T-cell (primary cell): ENCODE data around the gene CUL1. TPM values are rescaled to one million over a fixed set of nuclear protein-coding genes. Genes with fewer than 3 reads are reported as not detected.
A peak's percentile ranks its signal among the peaks of the same experiment; 100 is the strongest.
"Not testable (repeated sequence)": the region's sequence is repeated elsewhere in the genome, so short reads cannot be mapped to it uniquely, and the experiment has no call there.

Source experiments
- ATAC-seq, 4 experiments: fragments of 200-7000 bp in 3 of 4; fragments of 150-1000 bp in 1 of 4; cut with Tn5 transposase; replicated peaks in 1 of 4; 1 replicate in 3 of 4; 2 replicates in 1 of 4; pipeline ENCODE4 v1.10.0; 2021; ENCODE audit warnings: moderate library complexity in 3 of 4, mild to moderate bottlenecking in 2 of 4, moderate number of reproducible peaks in 1 of 4
- CTCF ChIA-PET, 2 donors: fragments of 300-600 bp; sonication (Branson Sonifier 250); formaldehyde crosslinking; loops; one replicate each; lab custom pipeline; 2022; ENCODE audit warnings: antibody characterized with exemption in 2 of 2; lab: Charles Lee
- POLR2A ChIA-PET, 2 donors: fragments of 300-600 bp; sonication (Branson Sonifier 250); formaldehyde crosslinking; loops; one replicate each; lab custom pipeline; 2022; ENCODE audit warnings: antibody characterized with exemption in 2 of 2; lab: Charles Lee
- DNase-seq, 35 experiments: peaks; one replicate each; pipeline versions ENCODE4 v3.0.0 to v3.0.0-alpha.2; 2013 to 2023
- H3K27ac ChIP-seq: one replicate; pipeline ENCODE4 v1.5.1; 2013; ENCODE audit warnings: low read length
- H3K27me3 ChIP-seq, 2 experiments: replicated peaks in 1 of 2; 1 replicate in 1 of 2; 2 replicates in 1 of 2; pipeline versions ENCODE4 v1.6.1 to v1.7.0; 2013; ENCODE audit warnings: low read length in 1 of 2, mixed read lengths in 1 of 2; ENCODE audit not compliant: control insufficient read depth in 2 of 2, insufficient read depth in 2 of 2; ENCODE audit errors: extremely low read depth in 1 of 2
- H3K36me3 ChIP-seq, 2 donors: 1 replicate in 1 of 2; 2 replicates in 1 of 2; pipeline versions ENCODE4 v1.6.1 to v1.7.0; 2013; ENCODE audit warnings: low read length in 1 of 2; ENCODE audit not compliant: control insufficient read depth in 2 of 2, insufficient read depth in 1 of 2; ENCODE audit errors: extremely low read depth in 1 of 2
- H3K4me1 ChIP-seq, 2 experiments: 1 replicate in 1 of 2; 2 replicates in 1 of 2; pipeline versions ENCODE4 v1.6.1 to v1.7.0; 2013; ENCODE audit warnings: low read length in 2 of 2, mixed read lengths in 1 of 2; ENCODE audit not compliant: insufficient read depth in 2 of 2, control insufficient read depth in 1 of 2; ENCODE audit errors: extremely low read depth in 1 of 2
- H3K4me3 ChIP-seq, 2 donors: 1 replicate in 1 of 2; 2 replicates in 1 of 2; pipeline versions ENCODE4 v1.5.1 to v1.7.0; 2013; ENCODE audit warnings: mild to moderate bottlenecking in 2 of 2, low read length in 1 of 2, moderate library complexity in 1 of 2; ENCODE audit not compliant: control insufficient read depth in 1 of 2; ENCODE audit errors: extremely low read depth in 1 of 2
- H3K9me3 ChIP-seq: 2 replicates; pipeline ENCODE4 v1.7.0; 2013
- H3K27ac Mint-ChIP-seq, 2 donors: one replicate each; pipeline ENCODE4 v1.8.0; 2020 to 2021; ENCODE audit warnings: mild to moderate bottlenecking in 2 of 2, mixed read lengths in 2 of 2
- H3K27me3 Mint-ChIP-seq, 2 donors: one replicate each; pipeline ENCODE4 v1.8.0; 2021 to 2022; ENCODE audit warnings: mixed read lengths in 2 of 2
- H3K36me3 Mint-ChIP-seq: one replicate; pipeline ENCODE4 v1.8.0; 2021; ENCODE audit warnings: mixed read lengths
- H3K4me1 Mint-ChIP-seq, 3 donors: one replicate each; pipeline ENCODE4 v1.8.0; 2020 to 2022; ENCODE audit warnings: mixed read lengths in 3 of 3, mild to moderate bottlenecking in 1 of 3
- H3K4me3 Mint-ChIP-seq, 3 donors: one replicate each; pipeline ENCODE4 v1.8.0; 2020 to 2022; ENCODE audit warnings: mild to moderate bottlenecking in 3 of 3, mixed read lengths in 3 of 3, moderate library complexity in 3 of 3
- H3K9me3 Mint-ChIP-seq, 3 donors: one replicate each; pipeline ENCODE4 v1.8.0; 2020 to 2022; ENCODE audit warnings: mixed read lengths in 3 of 3
- WGBS: methylation state at CpG from one replicate; pipeline ENCODE4 v1.1.5; 2013; ENCODE audit warnings: missing lambda C conversion rate; ENCODE audit not compliant: insufficient coverage; 5-methylcytosine and 5-hydroxymethylcytosine counted together
- total RNA-seq, 35 experiments: library from RNA in 6 of 35; stranded (reverse) in 6 of 35; fragments of 120-200 nt in 1 of 35; gene quantifications; one replicate each; pipeline versions ENCODE4 v1.2.1 to v1.2.4 and lab custom pipeline; 2013 to 2026

CUL1 gene
- total RNA-seq, 5 donors from 2014 or later (not counting 1 experiment from before 2014, with no cell fraction given): 42.3 to 53.7 (median 49.9) TPM

GRCh38 chr7:148709014-148709413, 10.3 kb downstream of the CUL1 start:
- Mint-ChIP-seq H3K36me3 (no peaks in the 10 kb centered on the region), H3K4me1 (peaks cover 89 to 94% (median 93%) of the 10 kb centered on the region in 3 donors), H3K27ac (no peak overlapping the region), H3K27me3 (no peaks in the 10 kb centered on the region), H3K9me3 (no peaks in the 10 kb centered on the region), H3K4me3 (peak overlapping the region in 1 of 3 donors; percentile 53)
- ChIA-PET CTCF (no interaction called here), POLR2A (interaction anchor here in 1 of 2 donors (0.9 kb wide), 1 partner anchor 10 kb away, joined by 4 read pairs; the partner anchor contains the start of gene CUL1)
- Histone ChIP-seq H3K4me1 (peaks cover 10 to 35% of the 10 kb centered on the region in 2 experiments), H3K27ac (no peak overlapping the region), H3K36me3 (no peaks in the 10 kb centered on the region), H3K27me3 (no peaks in the 10 kb centered on the region), H3K9me3 (no peaks in the 10 kb centered on the region), H3K4me3 (no peak overlapping the region)
- WGBS: no CpG with 5 or more reads among the region's 6 CpGs
- no peak for ATAC-seq
- DNase-seq: no peak

- POLR2A ChIA-PET: interaction anchor here in 1 of 2 donors (1.2 kb wide), 1 partner anchor 11 kb away, joined by 3 read pairs; the partner anchor contains the start of gene CUL1
- Mint-ChIP-seq H3K4me1 (peaks cover 89 to 95% (median 94%) of the 10 kb centered on the region in 3 donors), H3K4me3 (peak overlapping the region in 1 of 3 donors; percentile 61)
Measured at GRCh38 chr7:148710426-148710825, 11.7 kb downstream of the CUL1 start.

GRCh38 chr7:148711191-148712102, 12.7 kb downstream of the CUL1 start:
- POLR2A ChIA-PET: interaction anchor here in 1 of 2 donors (0.5 to 1.2 kb wide), 2 partner anchors 10 to 12 kb away, joined by 3 read pairs; partner anchors contain the start of gene CUL1
- Histone ChIP-seq H3K9me3 (no peaks in the 10 kb centered on the region), H3K4me3 (no peak overlapping the region), H3K36me3 (no peaks in the 10 kb centered on the region), H3K27me3 (no peaks in the 10 kb centered on the region), H3K4me1 (peaks cover 5 to 41% of the 10 kb centered on the region in 2 experiments), H3K27ac (no peak overlapping the region)
- CTCF ChIA-PET: interaction anchor here (0.6 to 1.2 kb wide), 4 partner anchors 8 to 335 kb away, joined by 3 to 4 read pairs (median 4); no protein-coding TSS in a partner anchor
- WGBS: 82% methylated on average over 8 of the region's 16 CpGs
- ATAC-seq (peak in 1 of 4 experiments; percentile 66), DNase-seq (peak in 1 of 35 experiments; percentile 10)
- Mint-ChIP-seq H3K9me3 (no peaks in the 10 kb centered on the region), H3K36me3 (peaks cover 13% of the 10 kb centered on the region), H3K4me3 (peak overlapping the region in 2 of 3 donors; percentile 15 to 61), H3K27ac (no peak overlapping the region), H3K27me3 (no peaks in the 10 kb centered on the region), H3K4me1 (peaks cover 90 to 95% (median 95%) of the 10 kb centered on the region in 3 donors)

More at GRCh38 chr7:148710426-148710825, 11.7 kb downstream of the CUL1 start:
- not testable (repeated sequence) for H3K27me3 ChIP-seq, H3K36me3 ChIP-seq, H3K27ac Mint-ChIP-seq, H3K27me3 Mint-ChIP-seq, H3K9me3 Mint-ChIP-seq, H3K4me3 ChIP-seq, H3K27ac ChIP-seq, ATAC-seq, H3K36me3 Mint-ChIP-seq, DNase-seq, H3K9me3 ChIP-seq
- CTCF ChIA-PET: interaction anchor here in 1 of 2 donors (0.7 kb wide), 1 partner anchor 12 kb away, joined by 4 read pairs; no protein-coding TSS in a partner anchor
- 100% methylated on average over 2 of the region's 17 CpGs for WGBS
- H3K4me1 ChIP-seq: peaks cover 7 to 46% of the 10 kb centered on the region in 2 experiments

GRCh38 chr7:148712678-148713329, 14.1 kb downstream of the CUL1 start:
- Mint-ChIP-seq H3K36me3 (peaks cover 21% of the 10 kb centered on the region), H3K4me1 (peaks cover 92 to 97% (median 96%) of the 10 kb centered on the region in 3 donors), H3K27me3 (no peaks in the 10 kb centered on the region), H3K27ac (no peak overlapping the region), H3K4me3 (peak overlapping the region in 1 of 3 donors; percentile 61), H3K9me3 (no peaks in the 10 kb centered on the region)
- Histone ChIP-seq H3K4me1 (peaks cover 5 to 39% of the 10 kb centered on the region in 2 experiments), H3K4me3 (no peak overlapping the region), H3K9me3 (no peaks in the 10 kb centered on the region), H3K36me3 (no peaks in the 10 kb centered on the region), H3K27me3 (no peaks in the 10 kb centered on the region), H3K27ac (no peak overlapping the region)
- ChIA-PET CTCF (interaction anchor here in 1 of 2 donors (1.2 kb wide), 1 partner anchor 13 kb away, joined by 4 read pairs; no protein-coding TSS in a partner anchor), POLR2A (interaction anchor here (0.5 to 0.6 kb wide), 2 partner anchors 8 to 15 kb away, joined by 3 to 5 read pairs; no protein-coding TSS in a partner anchor)
- WGBS: 75% methylated on average over 2 of the region's 4 CpGs
- ATAC-seq (no peak), DNase-seq (no peak)

- Mint-ChIP-seq H3K4me1 (peaks cover 89 to 95% (median 94%) of the 10 kb centered on the region in 3 donors), H3K27me3 (no peaks in the 10 kb centered on the region), H3K4me3 (peak overlapping the region in 1 of 3 donors; percentile 29), H3K9me3 (no peaks in the 10 kb centered on the region), H3K27ac (no peak overlapping the region), H3K36me3 (peaks cover 25% of the 10 kb centered on the region)
- peaks cover 5 to 32% of the 10 kb centered on the region in 2 experiments for H3K4me1 ChIP-seq
- H3K27ac ChIP-seq: no peak overlapping the region
- no peaks in the 10 kb centered on the region for H3K9me3 ChIP-seq
- H3K4me3 ChIP-seq: no peak overlapping the region
- H3K36me3 ChIP-seq: no peaks in the 10 kb centered on the region
- WGBS: 31% methylated on average over 2 of the region's 2 CpGs
- no peak for DNase-seq
- POLR2A ChIA-PET: interaction anchor here in 1 of 2 donors (0.6 kb wide), 1 partner anchor 12 kb away, joined by 4 read pairs; no protein-coding TSS in a partner anchor
- ATAC-seq: no peak
- H3K27me3 ChIP-seq: no peaks in the 10 kb centered on the region
- CTCF ChIA-PET: no interaction called here
Measured at GRCh38 chr7:148714498-148714897, 15.8 kb downstream of the CUL1 start.
